Liver (tissue), 9 donors: ENCODE results near the gene ZNF513. TPM values are rescaled to one million over a fixed set of nuclear protein-coding genes. Genes with fewer than 3 reads are reported as not detected.

Experiments
- DNase-seq: peaks from one replicate; pipeline ENCODE4 v3.0.0-alpha.2; 2017; ENCODE audit warnings: low spot score
- H3K27ac ChIP-seq, 2 donors: one replicate each; pipeline ENCODE4 v1.7.0; 2013; ENCODE audit warnings: inconsistent platforms in 2 of 2, low read length in 2 of 2, control low read depth in 1 of 2, low read depth in 1 of 2, mild to moderate bottlenecking in 1 of 2
- H3K27me3 ChIP-seq, 4 donors: one replicate each; pipeline versions ENCODE4 v1.6.1 to v1.7.0; 2013; ENCODE audit warnings: low read length in 3 of 4, inconsistent platforms in 1 of 4, mild to moderate bottlenecking in 1 of 4, moderate library complexity in 1 of 4; ENCODE audit not compliant: control insufficient read depth in 4 of 4, insufficient read depth in 4 of 4
- H3K36me3 ChIP-seq, 4 donors: one replicate each; pipeline versions ENCODE4 v1.6.1 to v1.7.0; 2013; ENCODE audit warnings: low read length in 3 of 4, mild to moderate bottlenecking in 3 of 4, low read depth in 1 of 4, moderate library complexity in 1 of 4; ENCODE audit not compliant: control insufficient read depth in 4 of 4, insufficient read depth in 3 of 4
- H3K4me1 ChIP-seq, 4 donors: one replicate each; pipeline versions ENCODE4 v1.6.1 to v1.7.0; 2013; ENCODE audit warnings: low read length in 3 of 4, mild to moderate bottlenecking in 3 of 4, moderate library complexity in 1 of 4; ENCODE audit not compliant: control insufficient read depth in 4 of 4, insufficient read depth in 4 of 4
- H3K4me3 ChIP-seq, 3 donors: one replicate each; pipeline versions ENCODE4 v1.6.1 to v1.7.0; 2013; ENCODE audit warnings: low read length in 3 of 3, control low read depth in 1 of 3, low read depth in 1 of 3, mild to moderate bottlenecking in 1 of 3
- H3K9ac ChIP-seq, 2 donors: one replicate each; pipeline ENCODE4 v1.7.0; 2013; ENCODE audit warnings: low read length in 2 of 2, mild to moderate bottlenecking in 2 of 2, moderate library complexity in 2 of 2, control low read depth in 1 of 2, low read depth in 1 of 2
- H3K9me3 ChIP-seq, 4 donors: one replicate each; pipeline versions ENCODE4 v1.6.1 to v1.7.0; 2013; ENCODE audit warnings: low read length in 3 of 4; ENCODE audit not compliant: control insufficient read depth in 4 of 4
- ATF3 ChIP-seq: IDR thresholded peaks from 2 replicates; pipeline ENCODE4 v1.6.1; 2016; ENCODE audit warnings: antibody characterized with exemption
- CTCF ChIP-seq: fragments of 150-350 bp; IDR thresholded peaks from 2 replicates; pipeline ENCODE4 v1.5.1; 2017; ENCODE audit warnings: improper control_type of control experiment, low read depth, low read length; ENCODE audit not compliant: missing input control
- EGR1 ChIP-seq, 2 donors: IDR thresholded peaks; 2 replicates each; pipeline ENCODE4 v1.6.1; 2016 to 2018; ENCODE audit warnings: antibody characterized with exemption in 2 of 2, low read depth in 2 of 2
- FOXA1 ChIP-seq: IDR thresholded peaks from 2 replicates; pipeline ENCODE4 v1.6.1; 2016; ENCODE audit warnings: antibody characterized with exemption
- FOXA2 ChIP-seq: IDR thresholded peaks from 2 replicates; pipeline ENCODE4 v1.6.1; 2016; ENCODE audit warnings: antibody characterized with exemption
- GABPA ChIP-seq, 2 donors: IDR thresholded peaks in 1 of 2; conservative IDR thresholded peaks in 1 of 2; 2 replicates each; pipeline ENCODE4 v1.6.1; 2016; ENCODE audit warnings: antibody characterized with exemption in 2 of 2, mild to moderate bottlenecking in 1 of 2, moderate library complexity in 1 of 2
- HNF4A ChIP-seq, 2 donors: conservative IDR thresholded peaks; 2 replicates each; pipeline ENCODE4 v1.6.1; 2016; ENCODE audit warnings: antibody characterized with exemption in 2 of 2, mild to moderate bottlenecking in 2 of 2
- HNF4G ChIP-seq: IDR thresholded peaks from 2 replicates; pipeline ENCODE4 v1.6.1; 2016; ENCODE audit warnings: antibody characterized with exemption
- JUND ChIP-seq, 2 donors: IDR thresholded peaks; 2 replicates each; pipeline ENCODE4 v1.6.1; 2016; ENCODE audit warnings: antibody characterized with exemption in 2 of 2
- MAX ChIP-seq: IDR thresholded peaks from 2 replicates; pipeline ENCODE4 v1.6.1; 2016; ENCODE audit warnings: antibody characterized with exemption
- NR2F2 ChIP-seq: IDR thresholded peaks from 2 replicates; pipeline ENCODE4 v1.6.1; 2016; ENCODE audit warnings: antibody characterized with exemption
- RAD21 ChIP-seq, 2 donors: IDR thresholded peaks; 2 replicates each; pipeline ENCODE4 v1.6.1; 2016; ENCODE audit warnings: antibody characterized with exemption in 2 of 2, mild to moderate bottlenecking in 2 of 2
- REST ChIP-seq: IDR thresholded peaks from 2 replicates; pipeline ENCODE4 v1.6.1; 2016; ENCODE audit warnings: antibody characterized with exemption, mild to moderate bottlenecking
- RXRA ChIP-seq, 2 donors: IDR thresholded peaks; 2 replicates each; pipeline ENCODE4 v1.6.1; 2017 to 2018; ENCODE audit warnings: antibody characterized with exemption in 2 of 2, mild to moderate bottlenecking in 1 of 2
- SP1 ChIP-seq: IDR thresholded peaks from 2 replicates; pipeline ENCODE4 v1.6.1; 2018; ENCODE audit warnings: antibody characterized with exemption, mild to moderate bottlenecking
- TAF1 ChIP-seq: conservative IDR thresholded peaks from 2 replicates; pipeline ENCODE4 v1.6.1; 2016; ENCODE audit warnings: antibody characterized with exemption, mild to moderate bottlenecking
- YY1 ChIP-seq: IDR thresholded peaks from 2 replicates; pipeline ENCODE4 v1.6.1; 2016; ENCODE audit warnings: antibody characterized with exemption, mild to moderate bottlenecking
- ZBTB33 ChIP-seq: IDR thresholded peaks from 2 replicates; pipeline ENCODE4 v1.6.1; 2016; ENCODE audit warnings: antibody characterized with exemption
- WGBS: extraction: QIAGEN DNeasy Blood & Tissue Kit; methylation state at CpG from one replicate; pipeline ENCODE4 v1.1.7; 2013; 5-methylcytosine and 5-hydroxymethylcytosine counted together
- polyA plus RNA-seq, 2 donors: library from polyadenylated mRNA; stranded (reverse) in 1 of 2; unstranded in 1 of 2; fragments of 200-250 nt in 1 of 2; fragments of >200 nt in 1 of 2; fragmentation: Nextera tagmentation in 1 of 2; extraction: Ambion mirVana in 1 of 2; gene quantifications; one replicate each; pipeline versions ENCODE4 v1.2.1 to v1.2.3, GENCODE V29; 2013 to 2015
- total RNA-seq, 2 donors: library from RNA; depleted of rRNA; stranded (reverse); fragments of >200 nt; gene quantifications; one replicate each; pipeline ENCODE4 v1.2.3, GENCODE V29; 2014
- donor health status: healthy.
- donor health status: healthy.
- donor health status: healthy.
- donor health status: healthy.
- donor health status: healthy.

ZNF513 gene
- total and polyA plus RNA-seq, 4 donors, result 2.9 to 11.2 (median 8.6) TPM

- Histone ChIP-seq H3K9me3 (no peaks in the 10 kb centered on the region), H3K4me1 (peaks cover 0 to 32% (median 25%) of the 10 kb centered on the region in 4 donors), H3K9ac (peak within 1 kb of the TSS; percentile 85 to 93), H3K36me3 (peaks cover 14 to 49% (median 38%) of the 10 kb centered on the region in 4 donors), H3K4me3 (peak within 1 kb of the TSS; percentile 90 to 94 (median 94)), H3K27ac (peak within 1 kb of the TSS; percentile 81 to 92), H3K27me3 (no peaks in the 10 kb centered on the region)
- WGBS, result under 1% methylated on average over 85 of the region's 85 CpGs
- DNase-seq, result peak; percentile 99
- no peak for TF ChIP-seq NR2F2
- peak; percentile 97 for TF ChIP-seq ZBTB33
- no peak for TF ChIP-seq FOXA2
- TF ChIP-seq MAX, result peak; percentile 98
- peak; percentile 69 to 72 for TF ChIP-seq RAD21 (IDR thresholded peaks at IDR 0.05)
- peak; percentile 96 for TF ChIP-seq SP1
- peak; percentile 62 for TF ChIP-seq CTCF
- peak; percentile 98 for TF ChIP-seq YY1
- peak in 1 of 2 donors; percentile 29 for TF ChIP-seq EGR1 (IDR thresholded peaks at IDR 0.05; ENCODE audit: low read depth in 2 of 2)
- TF ChIP-seq HNF4G, result peak; percentile 24
- no peak for TF ChIP-seq JUND (IDR thresholded peaks at IDR 0.05)
- TF ChIP-seq HNF4A (conservative IDR thresholded peaks at IDR 0.05), result peak; percentile 70 to 77
- TF ChIP-seq REST, result peak; percentile 72
- TF ChIP-seq FOXA1, result peak; percentile 35
- TF ChIP-seq RXRA (IDR thresholded peaks at IDR 0.05), result peak; percentile 52 to 62
- peak; percentile 58 for TF ChIP-seq ATF3
- TF ChIP-seq TAF1, result peak; percentile 62
- peak in 1 of 2 donors; percentile 90 for TF ChIP-seq GABPA (IDR thresholded peaks at IDR 0.05 in 1 of 2, conservative IDR thresholded peaks at IDR 0.05 in 1 of 2)
Observed at GRCh38 chr2:27370026-27370815, 10.3 kb downstream of the ZNF513 start, which contains the start of the genes EIF2B4 and SNX17. TSS of gene EIF2B4 (minus strand) at chr2:27370338. CDS start at chr2:27370314, 24 bp downstream. TSS of gene SNX17 (plus strand) at chr2:27370616. CDS start at chr2:27370744, 128 bp downstream.
